Astrocyte of the spinal cord (primary cell): Measurements from ENCODE around the gene NKAIN1.
A peak's percentile ranks its signal among the peaks of the same experiment; 100 is the strongest.

Experiments
- DNase-seq: peaks from one replicate; pipeline ENCODE4 v3.0.0; 2011; ENCODE audit warnings: low read depth, low spot score
- H3K4me3 ChIP-seq: 2 replicates; pipeline ENCODE4 v1.5.1; 2011; ENCODE audit warnings: low read depth, mild to moderate bottlenecking, low read length, moderate library complexity
- CTCF ChIP-seq: IDR thresholded peaks from 2 replicates; pipeline ENCODE4 v1.5.1; 2012; ENCODE audit warnings: low read depth, mild to moderate bottlenecking, low read length, inconsistent platforms
- in situ Hi-C: cut with HindIII; loops from 2 replicates; pipeline ENCODE4 v1.10.0; 2017; ENCODE audit warnings: low sequenced_read_pairs

NKAIN1 gene

GRCh38 chr1:31193729-31194128 lies 46.0 kb downstream of the NKAIN1 start:
- no peak for DNase-seq
- in situ Hi-C loops: no loop called here
- no peak for TF ChIP-seq CTCF
- no peak overlapping the region for H3K4me3 ChIP-seq

- DNase-seq: no peak
- no peak overlapping the region for H3K4me3 ChIP-seq
- no peak for TF ChIP-seq CTCF
- in situ Hi-C loops: no loop called here
Measured at GRCh38 chr1:31191281-31191680, 48.4 kb downstream of the NKAIN1 start.

GRCh38 chr1:31189696-31190674 lies 49.7 kb downstream of the NKAIN1 start:
- in situ Hi-C loops: no loop called here
- no peak for TF ChIP-seq CTCF
- H3K4me3 ChIP-seq: no peak overlapping the region
- no peak for DNase-seq

GRCh38 chr1:31183927-31184554 lies 55.6 kb downstream of the NKAIN1 start:
- no peak for DNase-seq
- peak; percentile 85 for TF ChIP-seq CTCF
- H3K4me3 ChIP-seq: no peak overlapping the region
- in situ Hi-C loops: no loop called here

- H3K4me3 ChIP-seq: no peak overlapping the region
- no peak for DNase-seq
- no peak for TF ChIP-seq CTCF
- in situ Hi-C loops: no loop called here
Measured at GRCh38 chr1:31183126-31183525, 56.6 kb downstream of the NKAIN1 start.

- DNase-seq: peak; percentile 84
- in situ Hi-C loops: no loop called here
- no peak overlapping the region for H3K4me3 ChIP-seq
- peak; percentile 30 for TF ChIP-seq CTCF
Measured at GRCh38 chr1:31182352-31182751, 57.3 kb downstream of the NKAIN1 start.
